Epithelial cell of prostate (primary cell): ENCODE results near the gene KCNQ1.

Source experiments
- DNase-seq: peaks from one replicate; pipeline ENCODE4 v3.0.0-alpha.2; 2011; ENCODE audit warnings: low read depth, low spot score
- H3K27ac ChIP-seq: fragments of 450-650 bp; 2 replicates; pipeline ENCODE4 v1.5.1; 2017; ENCODE audit warnings: mild to moderate bottlenecking

The KCNQ1 gene

GRCh38 chr11:2444821-2445745 is at the start of gene KCNQ1:
Gene KCNQ1, plus strand, starts transcription at chr11:2445008. Its CDS starts 91 bp downstream, at chr11:2445099.
- H3K27ac ChIP-seq, result no peak within 1 kb of the TSS
- no peak for DNase-seq

- DNase-seq, result no peak
- H3K27ac ChIP-seq, result no peak overlapping the region
Measured at GRCh38 chr11:2395211-2395730, 49.5 kb upstream of the KCNQ1 start.

GRCh38 chr11:2395856-2396255 is 49.0 kb upstream of the KCNQ1 start:
- DNase-seq, result no peak
- no peak overlapping the region for H3K27ac ChIP-seq

- DNase-seq, result no peak
- no peak overlapping the region for H3K27ac ChIP-seq
Measured at GRCh38 chr11:2396471-2396870, 48.3 kb upstream of the KCNQ1 start.

- H3K27ac ChIP-seq, result no peak overlapping the region
- DNase-seq, result no peak
Measured at GRCh38 chr11:2397005-2397404, 47.8 kb upstream of the KCNQ1 start.

GRCh38 chr11:2398664-2399355 is 46.0 kb upstream of the KCNQ1 start:
- DNase-seq, result no peak

GRCh38 chr11:2399488-2400068 is 45.2 kb upstream of the KCNQ1 start:
- H3K27ac ChIP-seq, result peak overlapping the region; percentile 91
- no peak for DNase-seq

More at GRCh38 chr11:2398664-2399355, 46.0 kb upstream of the KCNQ1 start:
- peak overlapping the region; percentile 91 for H3K27ac ChIP-seq

- peak within 1 kb of the TSS; percentile 91 for H3K27ac ChIP-seq
Measured at GRCh38 chr11:2400069-2400761, 44.6 kb upstream of the KCNQ1 start, which contains the start of gene TSSC4. Gene TSSC4, plus strand, starts transcription at chr11:2400750. Its CDS starts 1,884 bp downstream, at chr11:2402634.

GRCh38 chr11:2400762-2401435 is 43.9 kb upstream of the KCNQ1 start:
- peak overlapping the region; percentile 91 for H3K27ac ChIP-seq
- no peak for DNase-seq

More at GRCh38 chr11:2400069-2400761, 44.6 kb upstream of the KCNQ1 start, which contains the start of gene TSSC4:
- DNase-seq, result peak; percentile 98

GRCh38 chr11:2401436-2401984 is 43.3 kb upstream of the KCNQ1 start:
- DNase-seq, result no peak

GRCh38 chr11:2402106-2402505 is 42.7 kb upstream of the KCNQ1 start:
- no peak for DNase-seq
- no peak overlapping the region for H3K27ac ChIP-seq

More at GRCh38 chr11:2401436-2401984, 43.3 kb upstream of the KCNQ1 start:
- peak overlapping the region; percentile 91 for H3K27ac ChIP-seq

GRCh38 chr11:2402890-2403645 is 41.7 kb upstream of the KCNQ1 start:
- no peak overlapping the region for H3K27ac ChIP-seq

GRCh38 chr11:2404735-2405196 is 40.0 kb upstream of the KCNQ1 start:
- H3K27ac ChIP-seq, result no peak overlapping the region
- no peak for DNase-seq

More at GRCh38 chr11:2402890-2403645, 41.7 kb upstream of the KCNQ1 start:
- DNase-seq, result no peak

- no peak overlapping the region for H3K27ac ChIP-seq
- no peak for DNase-seq
Measured at GRCh38 chr11:2406451-2406850, 38.4 kb upstream of the KCNQ1 start.

GRCh38 chr11:2406878-2407410 is 37.9 kb upstream of the KCNQ1 start:
- no peak for DNase-seq
- H3K27ac ChIP-seq, result no peak overlapping the region

- no peak overlapping the region for H3K27ac ChIP-seq
- DNase-seq, result no peak
Measured at GRCh38 chr11:2408671-2409070, 36.1 kb upstream of the KCNQ1 start.

- no peak for DNase-seq
- H3K27ac ChIP-seq, result no peak overlapping the region
Measured at GRCh38 chr11:2409126-2409525, 35.7 kb upstream of the KCNQ1 start.
